Sigmoid colon (tissue), 4 donors: ENCODE results near the gene NTM.

ENCODE experiments used
- CTCF ChIP-seq, 4 experiments: fragments of 450-650 bp in 3 of 4; fragments of 200-600 bp in 1 of 4; IDR thresholded peaks; one replicate each; pipeline ENCODE4 v1.5.1; 2016 to 2019; ENCODE audit warnings: antibody characterized with exemption in 4 of 4, mild to moderate bottlenecking in 3 of 4, moderate library complexity in 2 of 4
- EP300 ChIP-seq, 4 donors: sonication (generic); formaldehyde crosslinking; IDR thresholded peaks; one replicate each; pipeline ENCODE4 v1.6.1; 2017; ENCODE audit warnings: antibody characterized with exemption in 4 of 4
- POLR2AphosphoS5 ChIP-seq, 4 donors: sonication (generic); formaldehyde crosslinking; IDR thresholded peaks; one replicate each; pipeline ENCODE4 v1.6.1; 2017; ENCODE audit warnings: antibody characterized with exemption in 4 of 4

GRCh38 chr11:132078264-132079076, 708.1 kb downstream of the NTM start:
- TF ChIP-seq EP300 (IDR thresholded peaks at IDR 0.05) (no peak), CTCF (IDR thresholded peaks at IDR 0.05) (no peak), POLR2AphosphoS5 (IDR thresholded peaks at IDR 0.05) (no peak)
